SK-N-SH treated with all-trans-retinoic acid at 6 μM for 48 hours (cell line): Measurements from ENCODE around the gene TCF7.

ENCODE experiments used
- OSR1 ChIP-seq: fragments of 250-450 bp; sonication (Bioruptor Pico); IDR thresholded peaks from 2 replicates; pipeline ENCODE4 v1.8.0; 2022; ENCODE audit warnings: moderate library complexity, mild to moderate bottlenecking, inconsistent platforms
- RARB ChIP-seq: fragments of 250-450 bp; sonication (Bioruptor Pico); IDR thresholded peaks from 2 replicates; pipeline ENCODE4 v1.8.0; 2021; ENCODE audit warnings: mild to moderate bottlenecking, moderate library complexity
- ZFP3 ChIP-seq: fragments of 250-450 bp; sonication (Bioruptor Pico); IDR thresholded peaks from 2 replicates; pipeline ENCODE4 v1.5.0; 2020; ENCODE audit warnings: mild to moderate bottlenecking, moderate library complexity
- ZFP30 ChIP-seq: fragments of 450-650 bp; formaldehyde crosslinking; IDR thresholded peaks from 2 replicates; pipeline ENCODE4 v1.5.0; 2022; ENCODE audit warnings: mild to moderate bottlenecking, moderate library complexity

DNA sequence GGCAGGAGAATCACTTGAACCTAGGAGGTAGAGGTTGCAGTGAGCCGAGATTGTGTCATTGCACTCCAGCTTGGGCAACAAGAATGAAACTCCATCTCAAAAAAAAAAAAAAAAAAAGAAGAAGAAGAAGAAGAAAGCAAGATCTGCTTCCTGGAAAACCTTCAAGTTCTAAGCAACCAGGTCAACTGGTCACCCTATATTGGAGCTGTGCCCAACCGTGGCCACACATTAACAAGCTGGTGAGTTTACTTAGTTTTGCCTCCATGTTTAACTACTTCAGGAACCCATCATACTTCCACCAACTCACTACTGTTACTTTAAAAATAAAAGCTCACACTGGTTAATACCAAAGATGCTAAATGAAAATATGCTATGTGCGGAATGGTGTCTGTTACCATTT, 74.5 kb downstream of the TCF7 start:
- TF ChIP-seq OSR1 (no peak), RARB (no peak), ZFP3 (CRISPR knock-in tag) (no peak), ZFP30 (CRISPR knock-in tag) (no peak)
